Stimulated activated CD8-positive, alpha-beta memory T cell treated with anti-CD3 and anti-CD28 coated beads, Interleukin-15, amount 100 ng/mL, for 48 hours (primary cell): ENCODE measurements around the gene SLFN14.
"Not testable (repeated sequence)": the region's sequence is repeated elsewhere in the genome, so short reads cannot be mapped to it uniquely, and the experiment has no call there.

Source experiments
- DNase-seq, 2 donors: peaks; one replicate each; pipeline ENCODE4 v3.0.0-alpha.2; 2020; ENCODE audit warnings: low read depth in 2 of 2

SLFN14 gene

DNA sequence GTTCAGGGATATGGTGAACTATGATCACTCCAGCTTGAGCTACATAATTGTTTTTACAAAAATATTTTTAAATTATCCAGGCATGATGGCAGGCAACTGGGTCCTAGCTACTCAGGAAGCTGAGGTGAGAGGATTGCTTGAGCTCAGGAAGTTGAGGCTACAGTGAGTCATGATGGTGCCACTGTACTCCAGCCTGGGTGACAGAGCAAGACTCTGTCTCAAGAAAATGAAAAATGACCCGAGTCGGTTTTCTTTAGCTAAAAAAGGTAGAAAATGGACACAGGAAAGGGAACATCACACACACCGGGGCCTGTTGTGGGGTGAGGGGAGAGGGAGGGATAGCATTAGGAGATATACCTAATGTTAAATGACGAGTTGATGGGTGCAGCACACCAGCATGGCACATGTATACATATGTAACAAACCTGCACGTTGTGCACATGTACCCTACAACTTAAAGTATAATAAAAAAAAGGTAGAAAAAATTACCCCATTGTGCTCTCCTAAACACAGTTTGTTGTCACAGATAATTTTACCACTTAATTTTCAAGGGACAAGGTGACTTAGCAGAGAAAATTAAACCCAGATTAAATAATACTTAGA is 38.9 kb downstream of the SLFN14 start:
- DNase-seq, result not testable (repeated sequence)

DNA sequence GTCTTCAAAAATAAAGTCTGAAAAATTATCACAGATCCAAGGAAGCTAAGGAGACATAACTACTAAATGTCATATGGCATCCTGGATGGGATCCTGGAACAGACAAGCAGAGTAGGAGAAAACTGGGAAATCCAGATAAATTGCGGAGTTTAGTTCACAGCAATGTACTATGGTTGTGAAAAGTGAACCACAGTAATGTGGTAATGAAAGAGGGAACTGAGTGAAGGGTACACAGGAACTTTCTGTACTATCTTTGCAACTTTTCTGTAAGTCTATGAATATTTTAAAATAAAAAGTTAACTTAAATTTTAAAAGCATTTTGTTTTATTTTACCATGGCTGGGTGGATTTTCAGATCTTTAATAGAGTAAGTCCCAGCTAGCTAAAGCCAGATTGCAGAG is 39.5 kb downstream of the SLFN14 start:
- DNase-seq, result no peak

DNA sequence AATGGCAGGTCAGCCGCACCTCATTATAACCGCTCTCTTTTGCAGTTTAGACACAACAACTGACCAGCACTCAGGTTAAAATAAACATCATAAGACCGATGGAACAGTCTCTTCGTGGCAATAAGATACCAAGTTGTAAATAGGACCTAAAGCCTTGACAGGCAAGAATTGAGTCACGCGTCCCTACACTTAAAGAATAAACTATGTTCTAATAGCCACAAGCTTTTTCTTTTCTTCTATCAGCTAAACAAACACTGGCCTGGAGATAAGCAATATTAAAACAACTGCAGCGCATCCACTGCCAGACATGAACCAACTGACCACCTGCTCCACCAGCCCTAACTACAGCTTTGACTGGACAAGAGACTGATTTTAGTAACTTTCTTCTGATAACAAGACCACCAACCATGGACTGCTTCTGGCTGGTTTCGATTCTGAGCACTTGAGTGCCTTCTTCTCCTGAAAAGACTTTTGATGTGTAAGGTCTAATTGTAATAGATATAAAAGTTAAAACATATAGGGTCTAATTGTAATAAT is 40.6 kb downstream of the SLFN14 start:
- DNase-seq, result no peak

DNA sequence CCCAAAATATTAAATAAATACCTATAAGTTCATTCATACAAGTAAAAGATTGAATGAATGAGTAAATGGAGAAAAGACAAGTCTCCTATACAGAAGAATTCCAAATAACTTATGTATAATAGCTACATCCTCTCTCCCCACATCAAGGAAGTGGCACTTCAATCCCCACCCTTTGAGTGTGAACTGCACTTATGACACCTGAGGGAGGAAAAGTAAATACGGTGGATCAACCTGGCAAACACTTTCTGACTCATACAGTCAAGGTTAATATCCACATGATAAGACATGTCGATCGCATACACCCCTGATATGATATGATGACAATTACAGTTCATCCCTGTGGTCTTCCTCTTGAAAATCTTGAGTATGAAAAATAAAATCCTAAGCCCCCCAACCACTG is 41.2 kb downstream of the SLFN14 start:
- DNase-seq, result no peak

DNA sequence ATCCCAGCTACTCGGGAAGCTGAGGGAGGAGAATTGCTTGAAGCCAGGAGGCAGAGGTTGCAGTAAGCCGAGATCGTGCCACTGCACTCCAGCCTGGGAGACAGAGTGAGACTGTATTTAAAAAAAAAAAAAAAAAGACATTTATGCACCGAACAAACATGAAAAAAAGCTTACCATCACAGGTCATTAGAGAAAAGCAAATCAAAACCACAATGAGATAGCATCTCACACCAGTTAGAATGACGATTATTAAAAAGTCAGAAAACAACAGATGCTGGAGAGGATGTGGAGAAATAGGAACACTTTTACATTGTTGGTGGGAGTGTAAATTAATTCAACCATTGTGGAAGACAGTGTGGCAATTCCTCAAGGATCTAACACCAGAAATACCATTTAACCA is 42.2 kb downstream of the SLFN14 start:
- DNase-seq, result not testable (repeated sequence)

DNA sequence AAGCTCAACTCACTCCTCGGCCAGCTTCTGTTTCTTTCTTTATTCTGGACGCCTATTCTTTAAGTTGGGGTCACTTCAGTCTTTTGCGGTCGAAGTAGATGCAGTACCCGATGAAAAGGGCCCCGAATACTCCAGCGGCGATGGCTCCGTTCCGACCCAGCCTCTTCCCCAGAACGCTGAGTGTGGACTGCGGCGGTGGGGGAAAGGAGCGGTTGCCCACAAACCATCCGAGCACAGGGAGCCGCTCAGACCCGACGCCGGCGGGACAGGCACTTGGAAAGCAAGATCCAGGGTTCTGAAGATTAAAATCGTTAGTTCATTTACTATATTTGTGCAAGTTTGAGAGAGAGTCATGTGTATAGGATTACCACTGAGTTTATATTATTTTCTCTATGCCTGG is 45.6 kb downstream of the SLFN14 start:
- DNase-seq, result no peak

DNA sequence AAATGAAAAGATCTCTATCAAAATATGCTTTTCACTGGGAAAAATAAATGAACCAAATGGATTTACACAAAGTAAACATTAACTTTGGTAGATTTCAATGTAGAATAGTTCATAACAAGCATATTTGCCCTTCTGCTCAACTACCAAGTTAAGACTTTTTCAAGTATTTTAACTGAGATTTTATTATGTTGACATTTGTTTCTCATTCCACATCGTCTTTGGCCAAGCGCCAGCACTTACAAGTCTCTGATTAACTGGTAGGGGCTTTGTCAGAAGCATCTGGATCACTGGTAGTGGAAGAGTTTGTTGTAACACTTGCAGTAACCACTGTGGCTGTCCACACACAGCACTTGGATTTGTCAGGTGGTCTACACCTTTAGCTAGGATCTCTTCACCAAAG is 46.1 kb downstream of the SLFN14 start:
- no peak for DNase-seq
